HG02852 (cell line): Measurements from ENCODE around the gene CCDC107.

Experiments used
- ATAC-seq: cut with Tn5 transposase; IDR thresholded peaks from one replicate; pipeline ENCODE4 v1.9.1; 2021; ENCODE audit warnings: mild to moderate bottlenecking, moderate library complexity; ENCODE audit not compliant: unreplicated experiment

Gene CCDC107

DNA sequence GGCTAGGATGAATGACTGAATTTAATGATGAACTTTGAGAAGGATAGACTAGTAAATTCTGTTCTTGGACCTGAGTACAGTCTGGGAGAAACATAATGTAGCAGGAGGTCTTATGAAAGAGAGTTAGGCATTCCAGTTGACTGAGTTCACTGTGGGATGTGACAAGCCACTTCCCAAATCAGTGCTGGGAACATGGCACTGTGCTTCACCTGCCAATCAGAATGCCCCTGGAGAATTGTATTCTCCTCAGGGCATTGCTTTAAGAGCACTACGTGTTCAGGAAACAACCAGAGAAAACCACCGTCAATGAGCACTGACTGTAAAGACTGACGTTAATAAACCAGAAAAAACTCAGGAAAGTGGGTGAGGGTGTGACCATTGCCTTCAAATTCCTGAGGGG, 1.2 kb downstream of the CCDC107 start:
- no peak for ATAC-seq

DNA sequence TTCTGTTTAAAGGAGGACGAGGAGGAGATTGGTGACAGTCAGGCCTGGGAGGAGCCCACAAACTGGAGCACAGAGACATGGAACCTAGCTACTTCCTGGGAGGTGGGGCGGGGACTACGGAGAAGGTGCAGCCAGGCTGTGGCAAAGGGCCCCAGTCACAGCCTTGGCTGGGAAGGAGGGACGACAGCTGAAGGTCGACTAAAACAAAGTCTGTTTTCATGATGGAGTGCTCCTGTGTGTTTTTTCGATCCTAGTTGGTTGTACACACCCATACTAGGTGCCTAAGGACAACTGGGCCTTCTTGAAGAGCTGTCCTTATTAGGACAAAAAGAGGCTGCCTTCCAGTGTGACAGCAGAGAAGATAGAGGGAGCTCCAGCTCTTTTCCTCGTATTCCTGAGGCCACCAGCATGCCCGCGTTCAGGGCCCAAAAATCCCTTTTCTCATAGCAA, 2.9 kb downstream of the CCDC107 start:
- ATAC-seq: no peak

DNA sequence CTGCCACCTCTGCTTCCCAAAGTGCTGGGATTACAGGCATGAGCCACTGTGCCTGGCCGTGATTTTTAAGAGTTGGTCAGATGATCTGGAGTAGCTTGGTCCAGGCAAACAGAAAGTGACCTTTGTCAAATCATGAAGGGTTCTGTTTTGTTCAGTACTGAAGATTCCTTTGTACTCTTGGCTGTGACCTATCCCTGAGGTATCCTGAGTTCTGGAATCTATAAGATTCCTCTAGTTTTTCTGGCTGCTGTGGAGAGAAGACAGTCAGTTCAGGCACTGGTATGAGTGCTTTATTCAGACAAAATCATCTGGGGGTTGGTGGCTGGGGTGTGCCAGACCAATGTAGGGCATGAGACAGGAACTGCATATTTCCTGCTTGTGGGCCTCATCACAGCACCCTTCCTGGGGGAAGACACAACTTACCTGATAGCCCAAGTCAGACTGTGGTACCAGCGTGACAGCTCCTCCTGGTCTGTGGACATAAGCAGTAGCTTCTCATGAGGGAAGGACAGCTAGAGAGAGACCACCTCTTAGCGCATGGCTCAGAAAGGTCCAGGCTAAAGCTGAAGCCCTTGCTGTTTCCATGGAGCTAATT, 3.8 kb downstream of the CCDC107 start:
- no peak for ATAC-seq

DNA sequence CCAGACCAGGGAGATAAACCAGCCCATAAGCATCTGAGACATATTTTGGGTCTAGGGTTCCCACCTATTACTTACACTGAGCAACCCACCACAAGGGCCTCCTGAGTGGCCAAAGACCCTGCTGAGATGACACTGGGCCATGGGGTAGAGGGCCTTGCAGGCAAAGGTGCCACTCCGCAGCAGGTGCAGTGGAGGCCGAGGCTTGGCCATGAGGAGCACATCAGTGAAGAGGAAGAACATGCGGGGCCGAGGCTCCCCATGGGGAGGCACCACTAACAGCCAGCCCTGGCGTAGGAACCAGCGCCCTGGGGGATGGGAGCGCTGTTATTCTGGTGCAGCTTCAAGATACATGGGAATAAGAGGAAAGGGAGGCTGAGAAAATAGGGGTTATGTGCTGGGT, 4.3 kb downstream of the CCDC107 start:
- no peak for ATAC-seq

DNA sequence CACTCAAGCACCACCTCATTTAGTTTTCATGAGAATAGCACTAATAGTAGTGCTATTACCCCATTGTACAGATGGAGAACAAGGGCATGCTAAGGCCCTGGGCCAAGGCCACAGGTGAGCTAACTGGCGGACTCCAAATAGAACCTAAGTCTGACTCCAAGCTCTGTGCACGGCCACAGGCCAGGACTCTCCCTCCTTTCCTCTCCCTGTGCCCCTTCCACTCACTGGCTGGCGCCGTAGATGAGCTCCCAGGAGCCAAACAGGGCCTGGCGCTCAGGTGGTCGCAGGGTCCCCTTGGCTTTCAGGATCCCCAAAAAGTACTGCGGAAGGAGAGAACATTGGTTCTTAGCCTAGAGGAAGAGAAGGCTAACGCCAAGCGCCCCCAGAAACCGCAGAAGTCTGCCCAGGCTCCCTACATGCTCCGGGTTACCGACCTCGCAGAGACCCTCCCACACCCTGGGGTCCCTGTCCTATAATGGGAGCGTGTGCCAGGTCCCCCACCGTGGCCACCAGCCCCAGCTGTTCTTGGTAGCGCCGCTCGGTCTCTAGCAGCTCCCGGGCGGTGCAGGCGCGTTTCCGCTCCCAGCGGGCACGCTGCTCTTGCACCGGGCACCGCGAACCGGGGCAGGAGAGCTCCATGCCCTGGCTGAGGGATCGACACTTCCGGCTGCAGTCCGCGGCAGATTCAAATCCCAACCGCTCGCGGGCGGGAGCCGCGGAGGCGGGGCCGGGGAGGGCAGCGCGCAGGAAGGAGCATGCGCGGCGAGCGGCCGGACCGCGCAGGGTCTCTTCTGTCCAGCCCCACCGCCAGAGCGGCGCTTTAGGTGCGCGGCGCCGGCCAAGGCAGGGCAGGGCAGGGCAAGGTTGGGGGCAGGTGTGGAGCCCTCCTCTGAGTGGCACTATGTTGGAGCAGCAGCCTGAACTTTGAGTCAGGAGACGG, 6.7 kb downstream of the CCDC107 start, which contains the start of gene ARHGEF39:
Gene ARHGEF39, minus strand, starts transcription at position 665 of the 940 bp plus-strand sequence. Its CDS starts 26 bp downstream, at position 639.
- peak; percentile 81 for ATAC-seq

DNA sequence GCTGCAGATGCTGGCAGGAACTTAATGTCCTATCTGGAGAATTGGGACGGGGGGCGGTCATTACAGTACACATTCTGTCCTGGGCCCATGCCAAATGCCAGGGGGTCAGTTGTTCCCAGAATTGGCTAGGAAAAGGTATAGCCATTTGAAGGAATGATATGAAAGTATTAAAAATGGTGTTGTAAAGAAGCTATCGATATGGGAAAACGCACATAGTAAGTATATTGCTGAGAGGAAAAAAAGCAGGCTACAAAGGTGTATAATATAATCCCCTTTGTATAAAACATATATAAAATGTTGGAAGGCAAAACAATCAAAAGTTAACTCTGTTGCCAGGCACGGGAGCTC, 7.4 kb downstream of the CCDC107 start:
- ATAC-seq: no peak

DNA sequence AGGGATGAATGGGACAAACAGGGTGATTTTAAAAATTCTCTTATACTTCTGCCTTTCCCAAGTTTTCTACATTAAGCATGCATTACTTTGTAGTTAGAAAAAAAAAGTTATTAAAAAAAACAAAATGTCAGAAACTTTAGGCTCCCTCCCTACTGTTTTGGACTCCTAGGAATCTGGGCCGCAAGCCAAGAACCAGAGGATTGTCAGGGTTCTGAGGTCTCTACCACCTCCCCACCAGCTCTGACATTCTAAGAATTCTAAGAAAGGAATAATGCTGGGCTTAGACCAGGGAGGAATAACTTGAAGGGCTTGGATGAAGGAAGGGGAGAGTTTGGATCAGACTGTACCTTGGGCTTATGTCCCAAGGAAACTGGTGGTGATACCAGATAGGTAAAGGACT, 8.0 kb downstream of the CCDC107 start:
- no peak for ATAC-seq

DNA sequence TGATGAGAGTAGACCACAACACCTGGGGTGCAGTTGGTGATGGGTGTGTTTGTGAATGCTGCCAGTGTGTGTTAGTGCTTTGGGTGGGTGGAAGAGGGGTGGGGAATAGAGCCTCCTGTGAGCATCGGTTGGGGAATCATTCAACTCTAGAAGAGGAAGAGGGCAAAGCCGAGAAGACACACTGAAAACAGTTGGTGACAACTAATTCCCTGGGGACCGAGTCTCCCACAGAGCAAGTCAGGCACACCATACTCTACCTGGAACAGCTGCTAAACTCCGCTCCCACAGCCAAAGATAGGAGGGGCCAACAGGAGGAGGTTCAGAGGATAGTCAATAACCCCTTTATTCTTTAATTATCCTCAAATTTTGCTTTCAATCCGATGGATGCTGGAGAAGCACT, 8.5 kb downstream of the CCDC107 start:
- no peak for ATAC-seq

DNA sequence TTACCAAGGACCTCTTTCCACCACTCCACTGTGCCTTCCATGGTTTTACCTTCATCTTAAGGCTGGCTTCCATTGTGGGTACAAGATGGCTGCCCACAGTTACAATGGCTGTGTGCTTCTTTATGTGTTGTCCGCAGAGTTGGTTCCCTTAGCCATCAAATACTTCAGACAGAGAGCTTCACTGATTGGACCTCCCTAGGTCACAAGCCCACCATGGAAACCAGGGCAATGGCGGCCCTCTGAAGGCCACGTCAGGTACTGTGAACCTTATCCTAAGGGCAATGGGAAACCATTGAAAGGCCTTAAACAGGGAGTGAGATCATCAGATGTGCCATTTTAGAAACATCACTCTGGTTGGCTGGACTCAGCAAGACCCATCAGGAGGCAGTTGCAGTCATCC, 9.8 kb downstream of the CCDC107 start:
- ATAC-seq: no peak

DNA sequence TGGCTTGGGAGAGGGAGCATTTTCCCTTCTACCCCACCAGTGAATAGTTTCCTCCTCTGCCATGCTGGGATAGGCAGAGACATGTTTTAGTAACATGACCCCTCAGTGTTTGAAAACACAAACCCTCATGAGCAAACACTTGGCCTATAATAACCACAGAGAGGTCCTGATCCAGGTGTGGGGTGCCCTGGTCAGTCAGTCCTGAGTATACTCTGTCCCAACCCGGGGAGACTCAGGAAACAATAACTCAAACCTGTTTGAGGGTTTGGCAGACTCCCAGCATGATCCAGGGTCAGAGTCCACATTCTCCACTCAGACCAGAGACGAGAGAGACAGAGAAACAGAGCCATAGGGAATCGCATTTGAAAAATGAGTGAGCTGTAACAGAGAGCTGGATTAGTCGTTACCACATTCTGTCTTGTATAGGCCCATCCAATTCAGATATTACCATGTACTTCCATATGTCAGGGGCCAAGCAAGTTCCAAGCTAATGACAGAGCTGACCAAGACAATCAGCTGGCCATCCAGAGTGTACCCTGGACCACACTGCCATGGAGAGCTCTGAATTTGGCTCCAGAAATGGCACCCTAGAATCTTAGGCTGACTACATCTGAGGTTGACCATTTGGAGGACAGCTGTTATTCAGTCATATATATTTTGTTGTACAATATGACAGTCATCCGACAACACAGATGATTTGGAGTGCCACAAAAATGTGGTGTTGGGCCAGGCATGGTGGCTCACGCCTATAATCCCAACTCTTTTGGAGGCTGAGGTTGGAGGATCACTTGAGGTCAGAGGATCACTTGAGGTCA, 11.4 kb downstream of the CCDC107 start:
- no peak for ATAC-seq

DNA sequence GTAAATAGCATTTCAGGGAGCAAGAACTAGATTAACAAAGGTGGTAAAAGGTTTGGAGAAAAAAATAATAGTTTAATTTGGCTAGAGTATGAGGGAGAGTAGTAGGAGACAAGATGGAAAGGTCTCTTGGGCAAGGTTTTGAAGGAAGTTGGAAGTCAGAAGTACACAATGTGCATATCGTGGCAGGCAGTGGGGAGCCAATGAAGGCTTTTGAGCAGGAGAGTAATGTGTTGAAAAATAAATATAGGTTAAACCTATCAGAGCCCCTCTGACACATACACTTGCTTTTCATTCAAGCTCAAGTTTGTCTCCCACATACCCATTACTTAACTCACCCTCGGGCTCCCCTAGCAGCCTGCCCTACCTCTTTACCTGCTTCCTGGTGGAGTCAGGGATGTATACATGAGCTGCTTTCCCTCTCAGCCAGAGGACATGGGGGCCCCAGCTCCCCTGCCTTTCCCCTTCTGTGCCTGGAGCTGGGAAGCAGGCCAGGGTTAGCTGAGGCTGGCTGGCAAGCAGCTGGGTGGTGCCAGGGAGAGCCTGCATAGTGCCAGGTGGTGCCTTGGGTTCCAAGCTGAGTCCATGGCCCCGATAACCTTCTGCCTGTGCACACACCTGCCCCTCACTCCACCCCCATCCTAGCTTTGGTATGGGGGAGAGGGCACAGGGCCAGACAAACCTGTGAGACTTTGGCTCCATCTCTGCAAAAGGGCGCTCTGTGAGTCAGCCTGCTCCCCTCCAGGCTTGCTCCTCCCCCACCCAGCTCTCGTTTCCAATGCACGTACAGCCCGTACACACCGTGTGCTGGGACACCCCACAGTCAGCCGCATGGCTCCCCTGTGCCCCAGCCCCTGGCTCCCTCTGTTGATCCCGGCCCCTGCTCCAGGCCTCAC, 15.3 kb downstream of the CCDC107 start, which contains the start of gene CA9:
Gene CA9, plus strand, starts transcription at position 797 of the 893 bp plus-strand sequence. Its CDS starts 32 bp downstream, at position 829.
- no peak for ATAC-seq

DNA sequence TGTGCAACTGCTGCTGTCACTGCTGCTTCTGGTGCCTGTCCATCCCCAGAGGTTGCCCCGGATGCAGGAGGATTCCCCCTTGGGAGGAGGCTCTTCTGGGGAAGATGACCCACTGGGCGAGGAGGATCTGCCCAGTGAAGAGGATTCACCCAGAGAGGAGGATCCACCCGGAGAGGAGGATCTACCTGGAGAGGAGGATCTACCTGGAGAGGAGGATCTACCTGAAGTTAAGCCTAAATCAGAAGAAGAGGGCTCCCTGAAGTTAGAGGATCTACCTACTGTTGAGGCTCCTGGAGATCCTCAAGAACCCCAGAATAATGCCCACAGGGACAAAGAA, 15.9 kb downstream of the CCDC107 start:
- ATAC-seq: no peak

DNA sequence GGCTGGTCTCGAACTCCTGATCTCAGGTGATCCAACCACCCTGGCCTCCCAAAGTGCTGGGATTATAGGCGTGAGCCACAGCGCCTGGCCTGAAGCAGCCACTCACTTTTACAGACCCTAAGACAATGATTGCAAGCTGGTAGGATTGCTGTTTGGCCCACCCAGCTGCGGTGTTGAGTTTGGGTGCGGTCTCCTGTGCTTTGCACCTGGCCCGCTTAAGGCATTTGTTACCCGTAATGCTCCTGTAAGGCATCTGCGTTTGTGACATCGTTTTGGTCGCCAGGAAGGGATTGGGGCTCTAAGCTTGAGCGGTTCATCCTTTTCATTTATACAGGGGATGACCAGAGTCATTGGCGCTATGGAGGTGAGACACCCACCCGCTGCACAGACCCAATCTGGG, 17.1 kb downstream of the CCDC107 start:
- no peak for ATAC-seq

DNA sequence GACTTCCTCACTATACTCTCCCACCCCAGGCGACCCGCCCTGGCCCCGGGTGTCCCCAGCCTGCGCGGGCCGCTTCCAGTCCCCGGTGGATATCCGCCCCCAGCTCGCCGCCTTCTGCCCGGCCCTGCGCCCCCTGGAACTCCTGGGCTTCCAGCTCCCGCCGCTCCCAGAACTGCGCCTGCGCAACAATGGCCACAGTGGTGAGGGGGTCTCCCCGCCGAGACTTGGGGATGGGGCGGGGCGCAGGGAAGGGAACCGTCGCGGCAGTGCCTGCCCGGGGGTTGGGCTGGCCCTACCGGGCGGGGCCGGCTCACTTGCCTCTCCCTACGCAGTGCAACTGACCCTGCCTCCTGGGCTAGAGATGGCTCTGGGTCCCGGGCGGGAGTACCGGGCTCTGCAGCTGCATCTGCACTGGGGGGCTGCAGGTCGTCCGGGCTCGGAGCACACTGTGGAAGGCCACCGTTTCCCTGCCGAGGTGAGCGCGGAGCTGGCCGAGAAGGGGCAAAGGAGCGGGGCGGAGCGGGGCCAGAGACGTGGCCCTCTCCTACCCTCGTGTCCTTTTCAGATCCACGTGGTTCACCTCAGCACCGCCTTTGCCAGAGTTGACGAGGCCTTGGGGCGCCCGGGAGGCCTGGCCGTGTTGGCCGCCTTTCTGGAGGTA, 17.8 kb downstream of the CCDC107 start:
- no peak for ATAC-seq

DNA sequence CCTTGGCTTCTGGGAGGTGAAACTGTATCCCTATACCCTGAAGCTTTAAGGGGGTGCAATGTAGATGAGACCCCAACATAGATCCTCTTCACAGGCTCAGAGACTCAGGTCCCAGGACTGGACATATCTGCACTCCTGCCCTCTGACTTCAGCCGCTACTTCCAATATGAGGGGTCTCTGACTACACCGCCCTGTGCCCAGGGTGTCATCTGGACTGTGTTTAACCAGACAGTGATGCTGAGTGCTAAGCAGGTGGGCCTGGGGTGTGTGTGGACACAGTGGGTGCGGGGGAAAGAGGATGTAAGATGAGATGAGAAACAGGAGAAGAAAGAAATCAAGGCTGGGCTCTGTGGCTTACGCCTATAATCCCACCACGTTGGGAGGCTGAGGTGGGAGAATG, 21.0 kb downstream of the CCDC107 start:
- ATAC-seq: no peak

DNA sequence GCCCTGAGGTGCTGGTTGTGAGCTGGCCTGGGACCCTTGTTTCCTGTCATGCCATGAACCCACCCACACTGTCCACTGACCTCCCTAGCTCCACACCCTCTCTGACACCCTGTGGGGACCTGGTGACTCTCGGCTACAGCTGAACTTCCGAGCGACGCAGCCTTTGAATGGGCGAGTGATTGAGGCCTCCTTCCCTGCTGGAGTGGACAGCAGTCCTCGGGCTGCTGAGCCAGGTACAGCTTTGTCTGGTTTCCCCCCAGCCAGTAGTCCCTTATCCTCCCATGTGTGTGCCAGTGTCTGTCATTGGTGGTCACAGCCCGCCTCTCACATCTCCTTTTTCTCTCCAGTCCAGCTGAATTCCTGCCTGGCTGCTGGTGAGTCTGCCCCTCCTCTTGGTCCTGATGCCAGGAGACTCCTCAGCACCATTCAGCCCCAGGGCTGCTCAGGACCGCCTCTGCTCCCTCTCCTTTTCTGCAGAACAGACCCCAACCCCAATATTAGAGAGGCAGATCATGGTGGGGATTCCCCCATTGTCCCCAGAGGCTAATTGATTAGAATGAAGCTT, 21.8 kb downstream of the CCDC107 start:
- ATAC-seq: no peak

DNA sequence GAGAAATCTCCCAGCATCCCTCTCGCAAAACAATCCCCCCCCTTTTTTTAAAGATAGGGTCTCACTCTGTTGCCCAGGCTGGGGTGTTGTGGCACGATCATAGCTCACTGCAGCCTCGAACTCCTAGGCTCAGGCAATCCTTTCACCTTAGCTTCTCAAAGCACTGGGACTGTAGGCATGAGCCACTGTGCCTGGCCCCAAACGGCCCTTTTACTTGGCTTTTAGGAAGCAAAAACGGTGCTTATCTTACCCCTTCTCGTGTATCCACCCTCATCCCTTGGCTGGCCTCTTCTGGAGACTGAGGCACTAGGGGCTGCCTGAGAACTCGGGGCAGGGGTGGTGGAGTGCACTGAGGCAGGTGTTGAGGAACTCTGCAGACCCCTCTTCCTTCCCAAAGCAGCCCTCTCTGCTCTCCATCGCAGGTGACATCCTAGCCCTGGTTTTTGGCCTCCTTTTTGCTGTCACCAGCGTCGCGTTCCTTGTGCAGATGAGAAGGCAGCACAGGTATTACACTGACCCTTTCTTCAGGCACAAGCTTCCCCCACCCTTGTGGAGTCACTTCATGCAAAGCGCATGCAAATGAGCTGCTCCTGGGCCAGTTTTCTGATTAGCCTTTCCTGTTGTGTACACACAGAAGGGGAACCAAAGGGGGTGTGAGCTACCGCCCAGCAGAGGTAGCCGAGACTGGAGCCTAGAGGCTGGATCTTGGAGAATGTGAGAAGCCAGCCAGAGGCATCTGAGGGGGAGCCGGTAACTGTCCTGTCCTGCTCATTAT, 22.4 kb downstream of the CCDC107 start:
- peak; percentile 73 for ATAC-seq

DNA sequence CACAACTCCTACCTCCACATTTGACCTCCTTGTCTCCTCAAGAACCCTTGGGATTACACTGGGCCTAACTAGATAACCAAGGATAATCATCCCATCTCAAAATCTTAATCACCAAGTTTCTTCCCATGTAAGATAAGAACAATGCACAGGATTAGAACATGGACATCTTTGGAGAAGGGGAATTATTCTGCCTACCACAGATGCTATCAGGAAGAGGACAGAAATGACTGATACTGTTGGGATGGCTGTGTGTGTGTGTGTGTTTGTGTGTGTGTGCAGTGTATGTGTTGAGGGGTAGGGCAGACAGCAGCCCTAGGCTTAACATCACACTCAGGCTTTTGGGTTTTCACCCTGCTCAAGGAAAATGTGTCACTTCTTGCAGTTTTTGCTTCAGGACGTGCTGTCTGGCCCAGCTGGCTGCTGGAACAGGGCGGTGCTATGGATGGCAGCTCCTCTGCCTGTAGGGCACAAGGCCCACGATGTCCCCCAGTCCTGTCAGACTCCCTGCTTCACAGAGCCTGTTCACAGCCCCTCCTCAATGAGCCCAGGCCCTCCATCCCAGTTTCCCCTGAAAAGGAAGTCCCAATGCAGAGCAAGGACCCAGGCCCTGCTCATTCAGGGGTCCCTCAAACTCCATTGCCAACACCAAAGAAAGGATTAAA, 23.4 kb downstream of the CCDC107 start:
- no peak for ATAC-seq
